GM19463 (cell line): ENCODE data around the gene GPR162.

ENCODE experiments used
- ATAC-seq: cut with Tn5 transposase; IDR thresholded peaks from one replicate; pipeline ENCODE4 v1.9.1; 2021; ENCODE audit warnings: mild to moderate bottlenecking, moderate library complexity; ENCODE audit not compliant: unreplicated experiment

The GPR162 gene

GRCh38 chr12:6787309-6787708 is 34.3 kb upstream of the GPR162 start:
- no peak for ATAC-seq

GRCh38 chr12:6788972-6789924 is 32.4 kb upstream of the GPR162 start, which contains the start of gene CD4:
Gene CD4 (plus strand): TSS chr12:6789528. CDS start chr12:6800139, 10,611 bp downstream.
- no peak for ATAC-seq

- no peak for ATAC-seq
Observed at GRCh38 chr12:6790496-6791150, 31.0 kb upstream of the GPR162 start.

- no peak for ATAC-seq
Observed at GRCh38 chr12:6791931-6792520, 29.6 kb upstream of the GPR162 start.

GRCh38 chr12:6792522-6793201 is 29.0 kb upstream of the GPR162 start:
- no peak for ATAC-seq

- ATAC-seq = no peak
Observed at GRCh38 chr12:6795088-6795487, 26.5 kb upstream of the GPR162 start.

GRCh38 chr12:6796576-6796975 is 25.0 kb upstream of the GPR162 start:
- ATAC-seq = no peak

GRCh38 chr12:6799147-6799546 is 22.5 kb upstream of the GPR162 start:
- ATAC-seq = no peak

- ATAC-seq = no peak
Observed at GRCh38 chr12:6807170-6807569, 14.5 kb upstream of the GPR162 start.

- ATAC-seq = no peak
Observed at GRCh38 chr12:6809056-6809455, 12.6 kb upstream of the GPR162 start.

GRCh38 chr12:6810758-6811157 is 10.9 kb upstream of the GPR162 start:
- no peak for ATAC-seq

- no peak for ATAC-seq
Observed at GRCh38 chr12:6813363-6813762, 8.3 kb upstream of the GPR162 start.

GRCh38 chr12:6816598-6816997 is 5.0 kb upstream of the GPR162 start:
- ATAC-seq = no peak

GRCh38 chr12:6817098-6817497 is 4.5 kb upstream of the GPR162 start:
- ATAC-seq = no peak

- ATAC-seq = no peak
Observed at GRCh38 chr12:6817662-6818157, 3.9 kb upstream of the GPR162 start.

GRCh38 chr12:6818222-6818621 is 3.4 kb upstream of the GPR162 start:
- no peak for ATAC-seq

- ATAC-seq = no peak
Observed at GRCh38 chr12:6818645-6819044, 3.0 kb upstream of the GPR162 start.

- ATAC-seq = no peak
Observed at GRCh38 chr12:6819106-6820030, 2.3 kb upstream of the GPR162 start.

- ATAC-seq = no peak
Observed at GRCh38 chr12:6820166-6820565, 1.5 kb upstream of the GPR162 start.
